ENCODE measurements around the gene PLEKHG4. TPM values are rescaled to one million over a fixed set of nuclear protein-coding genes. Genes with fewer than 3 reads are reported as not detected.
A peak's percentile ranks its signal among the peaks of the same experiment; 100 is the strongest.

PLEKHG4 gene
- total and polyA plus RNA-seq, 9 donors, result 7.6 to 13.2 (median 10.1) TPM

GRCh38 chr16:67244387-67245185, 34.7 kb upstream of the PLEKHG4 start:
- Histone ChIP-seq H3K4me1 (ENCODE audit: control insufficient read depth, insufficient read depth, low read length) (peaks cover 67% of the 10 kb centered on the region), H3K4me3 (ENCODE audit: low read length) (no peak overlapping the region), H3K27ac (ENCODE audit: low read length) (peak overlapping the region; percentile 94), H3K27me3 (ENCODE audit: control insufficient read depth, insufficient read depth, low read length) (peaks cover 15% of the 10 kb centered on the region), H3K36me3 (ENCODE audit: control insufficient read depth, insufficient read depth, low read length) (peaks cover 1% of the 10 kb centered on the region), H3K9me3 (replicated peaks; ENCODE audit: control insufficient read depth, low read depth, low read length) (no peaks in the 10 kb centered on the region)
- 45% methylated on average over 3 of the region's 5 CpGs for WGBS (ENCODE audit: insufficient coverage)
- peak; percentile 85 for DNase-seq

- 81% methylated on average over 2 of the region's 4 CpGs for WGBS (ENCODE audit: insufficient coverage)
- peaks cover 72% of the 10 kb centered on the region for H3K4me1 ChIP-seq (ENCODE audit: control insufficient read depth, insufficient read depth, low read length)
- H3K9me3 ChIP-seq (replicated peaks; ENCODE audit: control insufficient read depth, low read depth, low read length), result no peaks in the 10 kb centered on the region
- peak overlapping the region; percentile 94 for H3K27ac ChIP-seq (ENCODE audit: low read length)
- peaks cover 21% of the 10 kb centered on the region for H3K27me3 ChIP-seq (ENCODE audit: control insufficient read depth, insufficient read depth, low read length)
- no peak overlapping the region for H3K4me3 ChIP-seq (ENCODE audit: low read length)
- H3K36me3 ChIP-seq (ENCODE audit: control insufficient read depth, insufficient read depth, low read length), result no peaks in the 10 kb centered on the region
- no peak for DNase-seq
Measured at GRCh38 chr16:67245186-67245585, 34.1 kb upstream of the PLEKHG4 start.

- Histone ChIP-seq H3K4me3 (ENCODE audit: low read length) (peak overlapping the region; percentile 89), H3K27ac (ENCODE audit: low read length) (peak overlapping the region; percentile 94), H3K4me1 (ENCODE audit: control insufficient read depth, insufficient read depth, low read length) (peaks cover 72% of the 10 kb centered on the region), H3K9me3 (replicated peaks; ENCODE audit: control insufficient read depth, low read depth, low read length) (no peaks in the 10 kb centered on the region), H3K27me3 (ENCODE audit: control insufficient read depth, insufficient read depth, low read length) (peaks cover 24% of the 10 kb centered on the region), H3K36me3 (ENCODE audit: control insufficient read depth, insufficient read depth, low read length) (no peaks in the 10 kb centered on the region)
- DNase-seq, result no peak
- WGBS (ENCODE audit: insufficient coverage), result 0% methylated on average over 3 of the region's 8 CpGs
Measured at GRCh38 chr16:67245674-67246080, 33.7 kb upstream of the PLEKHG4 start.

- peak overlapping the region; percentile 94 for H3K27ac ChIP-seq (ENCODE audit: low read length)
- DNase-seq, result peak; percentile 90
- no peaks in the 10 kb centered on the region for H3K36me3 ChIP-seq (ENCODE audit: control insufficient read depth, insufficient read depth, low read length)
- H3K4me1 ChIP-seq (ENCODE audit: control insufficient read depth, insufficient read depth, low read length), result peaks cover 69% of the 10 kb centered on the region
- H3K9me3 ChIP-seq (replicated peaks; ENCODE audit: control insufficient read depth, low read depth, low read length), result no peaks in the 10 kb centered on the region
- WGBS (ENCODE audit: insufficient coverage), result under 1% methylated on average over 21 of the region's 48 CpGs
- peaks cover 24% of the 10 kb centered on the region for H3K27me3 ChIP-seq (ENCODE audit: control insufficient read depth, insufficient read depth, low read length)
- peak overlapping the region; percentile 89 for H3K4me3 ChIP-seq (ENCODE audit: low read length)
Measured at GRCh38 chr16:67246081-67246755, 33.1 kb upstream of the PLEKHG4 start.

GRCh38 chr16:67246756-67247191, 32.6 kb upstream of the PLEKHG4 start:
- Histone ChIP-seq H3K4me3 (ENCODE audit: low read length) (peak overlapping the region; percentile 89), H3K9me3 (replicated peaks; ENCODE audit: control insufficient read depth, low read depth, low read length) (no peaks in the 10 kb centered on the region), H3K4me1 (ENCODE audit: control insufficient read depth, insufficient read depth, low read length) (peaks cover 64% of the 10 kb centered on the region), H3K36me3 (ENCODE audit: control insufficient read depth, insufficient read depth, low read length) (no peaks in the 10 kb centered on the region), H3K27me3 (ENCODE audit: control insufficient read depth, insufficient read depth, low read length) (peaks cover 24% of the 10 kb centered on the region), H3K27ac (ENCODE audit: low read length) (peak overlapping the region; percentile 94)
- DNase-seq, result peak; percentile 51
- 0% methylated on average over 24 of the region's 26 CpGs for WGBS (ENCODE audit: insufficient coverage)

- Histone ChIP-seq H3K36me3 (ENCODE audit: control insufficient read depth, insufficient read depth, low read length) (no peaks in the 10 kb centered on the region), H3K4me1 (ENCODE audit: control insufficient read depth, insufficient read depth, low read length) (peaks cover 62% of the 10 kb centered on the region), H3K27me3 (ENCODE audit: control insufficient read depth, insufficient read depth, low read length) (peaks cover 24% of the 10 kb centered on the region), H3K9me3 (replicated peaks; ENCODE audit: control insufficient read depth, low read depth, low read length) (no peaks in the 10 kb centered on the region), H3K4me3 (ENCODE audit: low read length) (peak within 1 kb of the TSS; percentile 89), H3K27ac (ENCODE audit: low read length) (peak within 1 kb of the TSS; percentile 94)
- WGBS (ENCODE audit: insufficient coverage), result under 1% methylated on average over 56 of the region's 60 CpGs
- peak; percentile 98 for DNase-seq
Measured at GRCh38 chr16:67247192-67248072, 31.9 kb upstream of the PLEKHG4 start, which contains the start of gene FHOD1. Gene FHOD1, minus strand, starts transcription at chr16:67247481. Its CDS starts 71 bp downstream, at chr16:67247410.

GRCh38 chr16:67248073-67248400, 31.3 kb upstream of the PLEKHG4 start:
- H3K27ac ChIP-seq (ENCODE audit: low read length), result peak overlapping the region; percentile 75
- H3K36me3 ChIP-seq (ENCODE audit: control insufficient read depth, insufficient read depth, low read length), result no peaks in the 10 kb centered on the region
- no peak for DNase-seq
- peak overlapping the region; percentile 89 for H3K4me3 ChIP-seq (ENCODE audit: low read length)
- H3K27me3 ChIP-seq (ENCODE audit: control insufficient read depth, insufficient read depth, low read length), result peaks cover 24% of the 10 kb centered on the region
- H3K4me1 ChIP-seq (ENCODE audit: control insufficient read depth, insufficient read depth, low read length), result peaks cover 65% of the 10 kb centered on the region
- H3K9me3 ChIP-seq (replicated peaks; ENCODE audit: control insufficient read depth, low read depth, low read length), result no peaks in the 10 kb centered on the region
- WGBS (ENCODE audit: insufficient coverage), result 0% methylated on average over 6 of the region's 7 CpGs

- peak; percentile 48 for DNase-seq
- Histone ChIP-seq H3K9me3 (replicated peaks; ENCODE audit: control insufficient read depth, low read depth, low read length) (no peaks in the 10 kb centered on the region), H3K4me1 (ENCODE audit: control insufficient read depth, insufficient read depth, low read length) (peaks cover 61% of the 10 kb centered on the region), H3K27ac (ENCODE audit: low read length) (peak within 1 kb of the TSS; percentile 75), H3K36me3 (ENCODE audit: control insufficient read depth, insufficient read depth, low read length) (no peaks in the 10 kb centered on the region), H3K27me3 (ENCODE audit: control insufficient read depth, insufficient read depth, low read length) (peaks cover 24% of the 10 kb centered on the region), H3K4me3 (ENCODE audit: low read length) (peak within 1 kb of the TSS; percentile 89)
- under 1% methylated on average over 70 of the region's 75 CpGs for WGBS (ENCODE audit: insufficient coverage)
Measured at GRCh38 chr16:67248401-67249177, 30.7 kb upstream of the PLEKHG4 start, which contains the start of gene SLC9A5. Gene SLC9A5, plus strand, starts transcription at chr16:67248979. Its CDS starts 36 bp downstream, at chr16:67249015.
